Right lobe of liver (tissue), 6 donors: ENCODE results near the gene OR2H1. TPM values are rescaled to one million over a fixed set of nuclear protein-coding genes. Genes with fewer than 3 reads are reported as not detected.
A peak's percentile ranks its signal among the peaks of the same experiment; 100 is the strongest.

Experiments
- ATAC-seq, 4 donors: fragments of 200-7000 bp; cut with Tn5 transposase; one replicate each; pipeline ENCODE4 v1.9.1; 2020; ENCODE audit warnings: mild to moderate bottlenecking in 4 of 4, moderate library complexity in 4 of 4
- DNase-seq, 3 donors: peaks; one replicate each; pipeline ENCODE4 v3.0.0-alpha.2; 2020
- H3K27ac ChIP-seq, 3 donors: fragments of 200-600 bp; one replicate each; pipeline ENCODE4 v1.8.0; 2022
- H3K27me3 ChIP-seq, 2 donors: fragments of 200-600 bp; one replicate each; pipeline ENCODE4 v1.8.0; 2022
- H3K36me3 ChIP-seq, 4 donors: fragments of 200-600 bp; sonication (generic) in 1 of 4; one replicate each; pipeline versions ENCODE4 v1.5.1 to v1.8.0; 2017 to 2022; ENCODE audit warnings: control low read depth in 1 of 4
- H3K4me1 ChIP-seq, 4 donors: fragments of 200-600 bp; sonication (generic) in 1 of 4; one replicate each; pipeline versions ENCODE4 v1.5.1 to v1.8.0; 2017 to 2022; ENCODE audit warnings: control low read depth in 1 of 4
- H3K4me3 ChIP-seq, 3 donors: fragments of 200-600 bp; one replicate each; pipeline ENCODE4 v1.8.0; 2022
- H3K9me3 ChIP-seq, 4 donors: fragments of 200-600 bp; sonication (generic) in 1 of 4; one replicate each; pipeline versions ENCODE4 v1.5.1 to v1.8.0; 2017 to 2022; ENCODE audit warnings: control low read depth in 1 of 4
- POLR2A ChIP-seq: fragments of 450-650 bp; IDR thresholded peaks from one replicate; pipeline ENCODE4 v1.6.1; 2017; ENCODE audit warnings: antibody characterized with exemption, mild to moderate bottlenecking
- WGBS: methylation state at CpG from one replicate; pipeline ENCODE4 v1.1.6; 2018; ENCODE audit warnings: low coverage, low lambda C conversion rate; ENCODE audit not compliant: insufficient coverage; ENCODE audit errors: missing lambda C conversion rate; 5-methylcytosine and 5-hydroxymethylcytosine counted together
- intact Hi-C, 2 donors: fragments of 100-400 bp; cut with DNase I; formaldehyde crosslinking; loops; one replicate each; pipeline versions ENCODE4 v1.11.2 to v1.14.1; 2022
- total RNA-seq, 6 experiments: library from RNA; depleted of rRNA in 2 of 6; stranded (reverse); fragments of >200 nt in 2 of 6; fragmentation: NEBNext Ultra II Directional in 3 of 6; extraction: Animal tissue kit (Norgen Biotek cat#: 25700) in 3 of 6; gene quantifications; one replicate each; pipeline versions ENCODE4 v1.1.0 to v1.2.4, GENCODE V29; 2016 to 2023
- TF ChIP-seq, protein P1 (sequence below), 4 donors: fragments of 200-600 bp in 3 of 4; fragments of 450-650 bp in 1 of 4; IDR thresholded peaks; one replicate each; pipeline versions ENCODE4 v1.5.1 to v1.8.0; 2016 to 2022; ENCODE audit warnings: antibody characterized with exemption in 4 of 4, mild to moderate bottlenecking in 2 of 4
- donor health status: DM: no; HTN: yes; CAD: no.
- donor health status: DM: no; HTN: no; CAD: no.
- donor health status: DM: no; HTN: no; CAD: no.
- donor health status: DM: no; HTN: yes; CAD: no.
- donor health status: DM: no; HTN: yes; CAD: no.

The OR2H1 gene
- total RNA-seq, 6 experiments from 2014 or later: not detected

DNA sequence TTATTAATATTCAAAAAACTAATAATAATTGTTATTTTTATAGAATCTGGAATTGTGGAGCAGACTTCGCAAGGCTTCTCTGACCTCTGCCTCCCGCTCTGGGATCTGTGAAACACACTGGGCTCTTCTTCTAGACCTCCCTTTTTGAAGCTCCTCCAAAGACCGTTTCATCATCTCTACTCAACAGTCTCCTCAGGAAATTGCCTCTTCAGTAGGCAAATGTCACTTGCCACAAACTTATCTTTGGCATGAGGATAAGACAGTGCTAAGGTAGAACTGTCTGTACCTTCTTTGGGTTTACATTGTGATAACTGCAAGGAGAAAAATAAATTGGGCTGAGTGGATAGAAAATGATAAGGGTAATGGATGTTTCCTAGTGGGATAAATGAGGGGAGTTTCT is 33.1 kb downstream of the OR2H1 start:
- no peak for DNase-seq

GRCh38 chr6:29490552-29490951 is 33.6 kb downstream of the OR2H1 start:
- WGBS: 35% methylated on average over 2 of the region's 2 CpGs
- no peaks in the 10 kb centered on the region for H3K36me3 ChIP-seq
- ATAC-seq: no peak
- no peak overlapping the region for H3K4me3 ChIP-seq
- no peaks in the 10 kb centered on the region for H3K4me1 ChIP-seq
- H3K27ac ChIP-seq: no peak overlapping the region
- TF ChIP-seq POLR2A: no peak
- TF ChIP-seq, protein P1, sequence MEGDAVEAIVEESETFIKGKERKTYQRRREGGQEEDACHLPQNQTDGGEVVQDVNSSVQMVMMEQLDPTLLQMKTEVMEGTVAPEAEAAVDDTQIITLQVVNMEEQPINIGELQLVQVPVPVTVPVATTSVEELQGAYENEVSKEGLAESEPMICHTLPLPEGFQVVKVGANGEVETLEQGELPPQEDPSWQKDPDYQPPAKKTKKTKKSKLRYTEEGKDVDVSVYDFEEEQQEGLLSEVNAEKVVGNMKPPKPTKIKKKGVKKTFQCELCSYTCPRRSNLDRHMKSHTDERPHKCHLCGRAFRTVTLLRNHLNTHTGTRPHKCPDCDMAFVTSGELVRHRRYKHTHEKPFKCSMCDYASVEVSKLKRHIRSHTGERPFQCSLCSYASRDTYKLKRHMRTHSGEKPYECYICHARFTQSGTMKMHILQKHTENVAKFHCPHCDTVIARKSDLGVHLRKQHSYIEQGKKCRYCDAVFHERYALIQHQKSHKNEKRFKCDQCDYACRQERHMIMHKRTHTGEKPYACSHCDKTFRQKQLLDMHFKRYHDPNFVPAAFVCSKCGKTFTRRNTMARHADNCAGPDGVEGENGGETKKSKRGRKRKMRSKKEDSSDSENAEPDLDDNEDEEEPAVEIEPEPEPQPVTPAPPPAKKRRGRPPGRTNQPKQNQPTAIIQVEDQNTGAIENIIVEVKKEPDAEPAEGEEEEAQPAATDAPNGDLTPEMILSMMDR (IDR thresholded peaks at IDR 0.05): no peak
- no peaks in the 10 kb centered on the region for H3K27me3 ChIP-seq
- no peak for DNase-seq
- no peaks in the 10 kb centered on the region for H3K9me3 ChIP-seq
- intact Hi-C loops: no loop called here

More for the DNA sequence above, 33.1 kb downstream of the OR2H1 start:
- WGBS: 60% methylated on average over 3 of the region's 3 CpGs
- H3K4me1 ChIP-seq: no peaks in the 10 kb centered on the region
- no peaks in the 10 kb centered on the region for H3K9me3 ChIP-seq
- H3K36me3 ChIP-seq: no peaks in the 10 kb centered on the region
- no peak overlapping the region for H3K27ac ChIP-seq
- no peak for TF ChIP-seq POLR2A
- TF ChIP-seq, protein P1 (IDR thresholded peaks at IDR 0.05): no peak
- no peak overlapping the region for H3K4me3 ChIP-seq
- intact Hi-C loops: no loop called here
- no peak for ATAC-seq
- H3K27me3 ChIP-seq: no peaks in the 10 kb centered on the region

DNA sequence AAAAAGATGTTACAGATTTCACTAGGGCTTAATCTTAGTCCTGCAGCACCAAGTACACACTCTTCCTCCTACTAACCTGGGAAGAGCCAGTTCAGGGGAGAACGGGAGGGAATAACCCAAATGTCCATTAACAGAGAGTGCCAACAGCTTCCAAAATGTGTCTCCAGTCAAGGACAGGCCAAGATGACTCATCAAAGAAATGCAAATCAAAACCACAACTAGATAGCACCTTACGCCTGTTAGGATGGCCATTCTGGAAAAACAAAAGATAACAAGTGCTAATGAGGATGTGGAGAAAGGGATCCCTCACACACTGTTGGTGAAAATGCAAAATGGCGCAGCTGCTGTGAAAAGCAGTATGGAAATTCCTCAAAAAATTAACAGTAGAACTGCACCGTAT is 34.6 kb downstream of the OR2H1 start:
- intact Hi-C loops: no loop called here
- Histone ChIP-seq H3K27ac (no peak overlapping the region), H3K9me3 (no peaks in the 10 kb centered on the region), H3K27me3 (no peaks in the 10 kb centered on the region), H3K4me3 (no peak overlapping the region), H3K4me1 (no peaks in the 10 kb centered on the region), H3K36me3 (no peaks in the 10 kb centered on the region)
- WGBS: 90% methylated on average over 4 of the region's 4 CpGs
- ATAC-seq: no peak
- TF ChIP-seq POLR2A: no peak
- TF ChIP-seq, protein P1 (IDR thresholded peaks at IDR 0.05): no peak
- no peak for DNase-seq

DNA sequence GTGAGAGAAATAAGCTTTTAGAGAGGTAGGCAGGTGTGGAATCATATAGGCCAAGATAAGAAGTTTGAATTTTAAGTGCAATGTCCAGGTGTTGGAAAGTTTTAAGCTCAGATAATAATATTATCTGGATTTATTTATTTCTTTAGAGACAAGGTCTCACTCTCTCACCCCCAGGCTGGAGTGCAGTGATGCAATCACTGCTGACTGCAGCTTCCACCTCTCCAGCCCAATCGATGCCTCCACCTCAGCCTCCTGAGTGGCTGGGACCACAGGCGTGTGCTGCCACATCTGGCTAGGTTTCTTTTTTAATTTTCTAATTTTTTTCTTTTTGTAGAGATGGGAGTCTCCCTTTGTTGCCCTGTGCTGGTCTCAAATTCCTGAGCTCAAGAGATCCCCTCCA is 36.3 kb downstream of the OR2H1 start:
- WGBS: 44% methylated on average over 2 of the region's 2 CpGs
- DNase-seq (no peak), ATAC-seq (peak in 1 of 4 donors; percentile 58)
- H3K36me3 ChIP-seq: no peaks in the 10 kb centered on the region
- H3K4me3 ChIP-seq: no peak overlapping the region
- no peaks in the 10 kb centered on the region for H3K9me3 ChIP-seq
- no peaks in the 10 kb centered on the region for H3K4me1 ChIP-seq
- no peak overlapping the region for H3K27ac ChIP-seq
- intact Hi-C loops: no loop called here
- H3K27me3 ChIP-seq: no peaks in the 10 kb centered on the region
- no peak for TF ChIP-seq POLR2A
- TF ChIP-seq, protein P1 (IDR thresholded peaks at IDR 0.05): no peak

DNA sequence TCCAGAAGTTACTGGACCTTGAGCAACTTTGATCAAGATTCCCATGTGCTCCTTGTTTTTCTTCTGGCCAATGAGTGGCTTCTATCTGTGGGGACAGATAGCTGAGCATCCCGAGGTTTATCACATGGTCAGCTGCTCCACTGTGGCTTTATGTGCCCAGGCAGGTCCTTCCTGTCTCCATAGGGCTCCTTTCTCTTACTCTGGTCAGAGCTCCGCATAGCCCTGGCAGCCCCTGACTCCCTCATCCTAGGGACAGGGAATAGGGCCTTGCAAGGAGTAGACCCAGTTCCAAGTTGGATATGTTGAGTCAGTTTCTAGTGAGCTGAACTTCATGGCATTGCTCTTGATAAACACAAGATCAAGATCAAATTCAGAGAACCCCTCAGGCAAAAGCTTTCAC is 37.2 kb downstream of the OR2H1 start:
- Histone ChIP-seq H3K27me3 (no peaks in the 10 kb centered on the region), H3K27ac (no peak overlapping the region), H3K4me1 (no peaks in the 10 kb centered on the region), H3K4me3 (no peak overlapping the region), H3K36me3 (no peaks in the 10 kb centered on the region), H3K9me3 (no peaks in the 10 kb centered on the region)
- ATAC-seq (no peak), DNase-seq (no peak)
- TF ChIP-seq POLR2A: no peak
- TF ChIP-seq, protein P1 (IDR thresholded peaks at IDR 0.05): no peak
- intact Hi-C loops: no loop called here
- 43% methylated on average over 1 of the region's 2 CpGs for WGBS
